SJSA1 (cell line): ENCODE measurements around the gene SLC35G6. TPM values are rescaled to one million over a fixed set of nuclear protein-coding genes. Genes with fewer than 3 reads are reported as not detected.
"Not testable (repeated sequence)": the region's sequence is repeated elsewhere in the genome, so short reads cannot be mapped to it uniquely, and the experiment has no call there.

Experiments
- DNase-seq, 2 experiments: peaks; one replicate each; pipeline ENCODE4 v3.0.0-alpha.2; 2015 to 2020; ENCODE audit warnings: low spot score in 2 of 2, low read depth in 1 of 2
- H3K27ac ChIP-seq: fragments of 250-450 bp; sonication (Bioruptor Pico); 2 replicates; pipeline ENCODE4 v1.5.1; 2020; ENCODE audit warnings: mild to moderate bottlenecking, moderate library complexity
- H3K27me3 ChIP-seq: fragments of 250-450 bp; sonication (Bioruptor Pico); replicated peaks from 2 replicates; pipeline ENCODE4 v1.5.1; 2020; ENCODE audit warnings: mild to moderate bottlenecking, moderate library complexity
- H3K36me3 ChIP-seq: fragments of 250-450 bp; sonication (Bioruptor Pico); 2 replicates; pipeline ENCODE4 v1.5.1; 2020; ENCODE audit warnings: mild to moderate bottlenecking
- H3K4me1 ChIP-seq: fragments of 250-450 bp; sonication (Bioruptor Pico); replicated peaks from 2 replicates; pipeline ENCODE4 v1.6.1; 2021; ENCODE audit warnings: mild to moderate bottlenecking
- H3K4me3 ChIP-seq: fragments of 250-450 bp; sonication (Bioruptor Pico); 2 replicates; pipeline ENCODE4 v1.5.1; 2020; ENCODE audit warnings: mild to moderate bottlenecking
- H3K9me3 ChIP-seq: fragments of 250-450 bp; sonication (Bioruptor Pico); replicated peaks from 2 replicates; pipeline ENCODE4 v1.5.1; 2020; ENCODE audit warnings: mild to moderate bottlenecking
- total RNA-seq: library from RNA; depleted of rRNA; stranded (reverse); fragments of >200 nt; shearing (Covaris generic); gene quantifications from 2 replicates; pipeline ENCODE4 v1.2.3, GENCODE V29; 2014

SLC35G6 gene
- total RNA-seq, 1 experiment from 2014 or later: not detected

DNA sequence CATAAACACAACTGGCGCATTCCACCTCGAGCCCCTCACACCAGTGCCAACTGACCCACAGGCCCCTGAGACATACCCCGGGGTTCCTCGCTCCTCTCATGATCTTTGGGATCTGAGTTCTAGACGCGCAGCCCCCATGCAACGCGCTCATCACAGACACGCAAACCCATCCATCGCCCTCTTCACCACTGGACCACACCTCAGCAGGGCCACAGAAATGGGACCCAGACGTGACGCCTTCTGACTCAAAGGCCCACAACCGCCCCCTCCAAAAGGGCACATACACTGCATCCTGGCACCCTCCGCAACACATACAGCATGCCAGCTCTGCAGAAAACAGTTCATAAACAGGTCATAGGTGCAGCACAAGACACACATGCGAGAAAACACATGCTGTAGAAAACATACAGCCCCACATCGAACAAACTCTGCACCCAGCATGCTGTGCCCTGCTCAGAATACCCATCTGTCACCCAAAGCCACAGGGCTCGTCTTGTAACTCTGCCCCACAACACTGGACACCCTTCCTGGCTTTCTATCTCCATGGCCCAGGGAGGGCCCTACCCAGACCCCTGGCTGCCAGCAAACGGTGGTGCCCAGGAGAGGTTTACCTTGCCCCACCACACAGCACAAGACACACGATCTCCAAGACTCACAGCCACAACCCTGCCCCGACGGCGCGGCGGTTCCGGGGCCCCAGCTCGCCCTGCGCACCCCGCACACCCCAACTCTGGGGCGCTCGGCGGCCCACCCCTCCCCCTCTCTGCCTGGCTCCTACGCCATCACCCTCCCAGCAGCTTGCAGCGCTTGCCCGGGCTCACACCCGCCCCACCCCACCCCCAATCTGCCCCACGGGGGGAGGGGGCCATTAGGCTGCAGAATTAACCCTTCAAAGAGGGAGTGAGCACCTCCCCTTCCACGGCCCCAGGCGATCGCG, 2.7 kb upstream of the SLC35G6 start:
- H3K27ac ChIP-seq: peak overlapping the region; percentile 96
- DNase-seq: peak in 1 of 2 experiments; percentile 44
- H3K36me3 ChIP-seq: peaks cover 9% of the 10 kb centered on the region
- H3K4me3 ChIP-seq: peak overlapping the region; percentile 95
- no peaks in the 10 kb centered on the region for H3K9me3 ChIP-seq
- peaks cover 54% of the 10 kb centered on the region for H3K4me1 ChIP-seq
- no peaks in the 10 kb centered on the region for H3K27me3 ChIP-seq

DNA sequence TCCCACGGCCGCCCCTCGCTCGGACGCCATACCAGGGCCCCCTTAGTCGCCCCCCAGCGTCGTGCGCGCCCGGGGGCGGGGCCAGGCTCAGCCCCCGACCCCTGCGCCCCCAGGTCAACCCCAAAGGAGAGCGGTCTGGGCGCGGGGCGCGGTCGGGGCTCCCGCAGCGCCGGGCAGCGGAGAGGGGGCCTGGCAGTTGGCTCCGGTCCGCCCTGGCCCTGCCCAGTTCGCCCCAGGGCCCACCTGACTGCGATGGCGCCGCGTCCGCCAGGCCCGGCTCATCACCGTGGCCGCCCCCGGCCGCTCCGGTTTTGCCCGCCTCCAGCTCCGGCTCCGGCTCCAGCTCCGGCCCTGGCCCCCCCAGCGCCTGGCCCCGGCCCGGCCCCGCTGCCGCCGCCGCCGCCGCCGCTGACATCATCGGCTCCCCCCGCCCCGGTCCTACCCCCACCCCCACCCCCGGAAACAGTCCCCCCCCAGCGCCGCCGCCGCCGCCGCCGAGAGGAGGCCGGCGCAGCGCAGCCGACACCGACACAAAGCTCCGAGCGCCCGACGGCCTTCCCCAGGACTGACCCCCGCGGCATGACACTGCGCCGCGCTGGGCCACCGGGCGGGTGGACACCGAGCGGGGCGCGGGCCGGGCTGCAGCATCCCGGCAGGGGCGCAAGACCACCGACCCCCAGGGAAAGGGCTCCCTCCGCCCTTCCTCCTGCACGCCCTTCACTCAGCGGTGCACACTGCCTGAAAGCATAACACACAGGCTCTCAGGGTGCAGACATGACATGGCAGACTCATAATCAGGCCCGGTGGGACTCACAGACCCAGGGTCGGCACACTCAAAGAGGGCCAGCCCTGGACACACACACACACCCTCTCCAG, 1.8 kb upstream of the SLC35G6 start, which contains the start of gene ZBTB4:
Gene ZBTB4 (minus strand): TSS at position 419 of the 876 bp plus-strand sequence. CDS start 12,830 bp downstream, outside the sequence.
- peaks cover 56% of the 10 kb centered on the region for H3K4me1 ChIP-seq
- no peaks in the 10 kb centered on the region for H3K9me3 ChIP-seq
- peak in 1 of 2 experiments; percentile 55 for DNase-seq
- H3K36me3 ChIP-seq: peaks cover 9% of the 10 kb centered on the region
- peak within 1 kb of the TSS; percentile 96 for H3K27ac ChIP-seq
- peak within 1 kb of the TSS; percentile 95 for H3K4me3 ChIP-seq
- no peaks in the 10 kb centered on the region for H3K27me3 ChIP-seq

DNA sequence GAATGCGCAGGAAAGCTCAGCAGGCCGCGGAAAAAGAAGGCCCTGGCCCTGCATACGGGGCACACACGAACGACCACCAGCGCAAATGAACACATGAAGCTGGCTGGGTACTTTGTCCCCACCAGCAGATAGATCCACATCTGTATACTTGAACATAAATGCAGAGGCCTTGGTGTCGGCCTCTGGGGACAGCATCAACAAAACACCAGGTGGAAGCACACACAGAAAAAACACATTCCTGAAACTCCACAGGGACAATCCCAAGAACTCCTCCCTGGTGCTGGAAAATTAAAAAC, 1.2 kb upstream of the SLC35G6 start:
- DNase-seq: peak in 1 of 2 experiments; percentile 43
- Histone ChIP-seq H3K27ac (peak overlapping the region; percentile 66), H3K4me1 (peaks cover 56% of the 10 kb centered on the region), H3K4me3 (peak overlapping the region; percentile 95), H3K27me3 (no peaks in the 10 kb centered on the region), H3K9me3 (no peaks in the 10 kb centered on the region), H3K36me3 (peaks cover 9% of the 10 kb centered on the region)

DNA sequence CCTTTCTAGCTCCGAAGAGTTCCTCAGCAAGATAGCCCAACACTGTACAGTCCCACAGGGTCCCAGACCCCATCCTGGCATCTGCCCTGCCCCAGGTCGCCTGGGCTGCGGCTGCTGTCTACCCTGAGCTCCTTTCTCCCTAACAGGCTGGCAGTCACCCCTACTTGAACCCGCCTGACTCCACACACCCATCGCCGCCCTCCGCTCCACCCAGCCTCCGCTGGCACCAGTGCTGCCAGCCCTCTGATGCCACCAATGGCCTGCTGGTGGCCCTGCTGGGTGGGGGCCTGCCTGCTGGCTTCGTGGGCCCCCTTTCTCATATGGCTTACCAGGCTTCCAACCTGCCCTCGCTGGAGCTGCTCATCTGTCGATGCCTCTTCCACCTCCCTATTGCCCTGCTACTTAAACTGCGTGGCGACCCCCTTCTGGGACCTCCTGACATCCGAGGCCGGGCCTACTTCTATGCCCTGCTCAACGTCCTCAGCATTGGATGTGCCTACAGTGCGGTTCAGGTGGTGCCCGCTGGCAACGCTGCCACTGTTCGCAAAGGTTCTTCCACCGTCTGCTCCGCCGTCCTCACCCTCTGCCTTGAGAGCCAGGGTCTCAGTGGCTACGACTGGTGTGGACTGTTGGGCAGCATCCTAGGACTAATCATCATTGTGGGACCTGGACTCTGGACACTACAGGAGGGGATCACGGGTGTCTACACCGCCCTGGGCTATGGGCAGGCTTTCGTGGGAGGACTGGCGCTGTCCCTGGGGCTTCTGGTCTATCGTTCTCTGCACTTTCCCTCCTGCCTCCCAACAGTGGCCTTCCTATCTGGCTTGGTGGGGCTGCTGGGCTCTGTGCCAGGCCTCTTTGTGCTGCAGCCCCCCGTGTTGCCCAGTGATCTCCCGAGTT, 846 bp downstream of the SLC35G6 start:
- not testable (repeated sequence) for H3K27me3 ChIP-seq, DNase-seq, H3K4me3 ChIP-seq, H3K27ac ChIP-seq, H3K9me3 ChIP-seq
- H3K36me3 ChIP-seq: peaks cover 17% of the 10 kb centered on the region
- peaks cover 57% of the 10 kb centered on the region for H3K4me1 ChIP-seq

DNA sequence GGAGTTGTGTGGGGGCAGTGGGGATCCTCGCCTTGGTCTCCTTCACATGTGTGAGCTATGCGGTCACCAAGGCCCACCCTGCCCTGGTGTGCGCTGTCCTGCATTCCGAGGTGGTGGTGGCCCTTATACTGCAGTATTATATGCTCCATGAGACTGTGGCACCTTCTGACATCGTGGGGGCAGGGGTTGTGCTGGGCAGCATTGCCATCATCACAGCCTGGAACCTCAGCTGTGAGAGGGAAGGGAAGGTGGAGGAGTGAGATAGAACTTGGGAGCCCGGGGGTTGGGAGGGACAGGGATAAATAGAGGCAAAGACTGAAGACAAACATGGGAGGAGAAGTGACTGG, 1.5 kb downstream of the SLC35G6 start:
- not testable (repeated sequence) for DNase-seq, H3K27me3 ChIP-seq, H3K9me3 ChIP-seq, H3K4me3 ChIP-seq
- peak overlapping the region; percentile 100 for H3K27ac ChIP-seq
- H3K36me3 ChIP-seq: peaks cover 24% of the 10 kb centered on the region
- H3K4me1 ChIP-seq: peaks cover 51% of the 10 kb centered on the region

DNA sequence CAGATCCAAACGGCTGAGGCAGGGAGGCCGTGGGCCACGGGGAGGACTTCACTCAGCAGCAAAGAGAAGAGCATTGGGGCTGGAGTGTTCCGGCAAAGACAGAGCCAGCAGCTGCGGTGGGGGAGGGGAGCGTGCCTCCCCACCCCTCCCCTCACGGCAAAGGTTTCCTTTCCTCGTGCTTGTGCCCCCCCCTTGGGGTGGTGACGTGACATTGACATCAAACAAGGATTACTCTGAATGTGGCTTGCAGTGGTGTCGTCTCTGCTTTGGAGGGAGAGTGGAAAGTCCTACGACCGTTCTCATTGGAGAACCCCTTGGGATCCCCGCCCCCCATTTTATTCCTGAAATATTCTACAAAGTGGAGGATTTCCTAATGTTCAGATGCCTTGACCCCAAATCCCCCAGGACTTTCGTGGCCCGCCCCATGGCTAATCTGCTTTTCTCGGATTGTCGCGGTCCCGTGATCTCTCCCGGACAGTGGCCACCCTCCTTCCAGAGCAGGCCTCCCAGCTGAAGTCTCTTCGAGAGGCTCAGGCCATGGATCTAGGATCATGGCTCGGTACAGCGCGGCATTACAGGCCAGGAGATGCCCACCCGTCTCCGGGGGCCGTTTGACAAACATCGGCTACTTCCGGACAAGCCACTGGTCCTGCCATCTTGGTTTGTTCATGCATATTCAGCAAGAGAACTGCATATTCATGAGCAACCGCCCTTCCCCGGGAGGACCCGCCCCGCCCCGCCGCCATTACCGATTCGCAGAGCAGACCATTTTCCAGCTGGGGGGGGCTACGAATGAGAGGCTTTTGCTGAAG, 2.2 kb downstream of the SLC35G6 start:
- H3K36me3 ChIP-seq: peaks cover 25% of the 10 kb centered on the region
- H3K27me3 ChIP-seq: no peaks in the 10 kb centered on the region
- DNase-seq: peak; percentile 90 to 91
- H3K4me1 ChIP-seq: peaks cover 43% of the 10 kb centered on the region
- peak overlapping the region; percentile 100 for H3K27ac ChIP-seq
- H3K4me3 ChIP-seq: peak overlapping the region; percentile 56
- no peaks in the 10 kb centered on the region for H3K9me3 ChIP-seq

DNA sequence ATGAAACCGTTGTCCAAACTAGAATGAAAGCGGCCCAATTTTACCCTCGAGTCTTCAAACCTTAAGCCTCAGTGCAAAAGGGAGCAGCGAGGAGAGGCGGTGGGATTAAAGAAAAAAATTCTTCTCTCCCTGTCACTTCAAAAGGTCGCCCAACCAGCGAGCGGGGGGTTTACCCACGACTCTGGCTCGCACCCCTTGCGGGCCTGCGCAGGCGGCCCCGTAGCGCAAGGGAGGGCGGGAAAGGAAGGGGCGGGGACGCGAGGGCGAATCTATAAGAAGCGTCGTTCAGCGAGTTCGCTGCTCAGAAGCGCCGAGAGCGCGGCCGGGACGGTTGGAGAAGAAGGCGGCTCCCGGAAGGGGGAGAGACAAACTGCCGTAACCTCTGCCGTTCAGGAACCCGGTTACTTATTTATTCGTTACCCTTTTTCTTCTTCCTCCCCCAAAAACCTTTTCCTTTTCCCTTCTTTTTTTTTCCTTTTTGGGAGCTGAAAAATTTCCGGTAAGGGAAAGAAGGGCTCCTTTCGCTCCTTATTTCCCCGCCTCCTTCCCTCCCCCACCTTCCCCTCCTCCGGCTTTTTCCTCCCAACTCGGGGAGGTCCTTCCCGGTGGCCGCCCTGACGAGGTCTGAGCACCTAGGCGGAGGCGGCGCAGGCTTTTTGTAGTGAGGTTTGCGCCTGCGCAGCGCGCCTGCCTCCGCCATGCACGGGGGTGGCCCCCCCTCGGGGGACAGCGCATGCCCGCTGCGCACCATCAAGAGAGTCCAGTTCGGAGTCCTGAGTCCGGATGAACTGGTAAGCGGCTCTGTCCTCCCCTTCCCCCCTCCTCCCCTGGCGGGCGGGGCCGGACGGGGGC, 3.0 kb downstream of the SLC35G6 start, which contains the start of gene POLR2A:
Gene POLR2A (plus strand): TSS at position 300 of the 852 bp plus-strand sequence.
- Histone ChIP-seq H3K4me1 (peaks cover 40% of the 10 kb centered on the region), H3K4me3 (peak within 1 kb of the TSS; percentile 56), H3K27ac (peak within 1 kb of the TSS; percentile 100), H3K36me3 (peaks cover 27% of the 10 kb centered on the region), H3K27me3 (no peaks in the 10 kb centered on the region), H3K9me3 (no peaks in the 10 kb centered on the region)
- DNase-seq: peak; percentile 97 to 99

DNA sequence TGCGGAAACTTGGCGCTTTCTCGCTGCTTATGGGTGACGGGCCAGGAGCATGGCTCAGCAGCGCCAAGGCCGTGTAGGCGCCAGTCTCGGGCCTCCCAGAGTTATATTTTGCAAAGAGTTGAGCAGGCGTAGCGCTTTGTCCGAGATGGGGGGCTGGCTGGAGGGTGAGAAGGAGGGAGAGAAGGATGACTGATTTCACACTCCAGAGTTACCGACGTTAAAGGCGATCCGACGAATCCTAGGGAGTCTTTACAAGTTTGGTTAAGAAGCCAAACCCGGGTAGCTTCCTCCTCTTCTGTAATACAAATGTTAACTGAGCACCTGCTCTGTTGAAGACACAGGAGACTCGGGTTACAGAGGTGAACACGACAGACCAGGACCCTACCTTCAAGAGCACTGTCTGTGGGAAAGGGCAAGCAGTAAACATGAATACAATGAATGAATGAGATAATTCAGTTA, 3.7 kb downstream of the SLC35G6 start:
- no peaks in the 10 kb centered on the region for H3K27me3 ChIP-seq
- H3K4me1 ChIP-seq: peaks cover 36% of the 10 kb centered on the region
- H3K27ac ChIP-seq: peak overlapping the region; percentile 100
- H3K9me3 ChIP-seq: no peaks in the 10 kb centered on the region
- H3K4me3 ChIP-seq: peak overlapping the region; percentile 56
- H3K36me3 ChIP-seq: peaks cover 33% of the 10 kb centered on the region
- DNase-seq: no peak

DNA sequence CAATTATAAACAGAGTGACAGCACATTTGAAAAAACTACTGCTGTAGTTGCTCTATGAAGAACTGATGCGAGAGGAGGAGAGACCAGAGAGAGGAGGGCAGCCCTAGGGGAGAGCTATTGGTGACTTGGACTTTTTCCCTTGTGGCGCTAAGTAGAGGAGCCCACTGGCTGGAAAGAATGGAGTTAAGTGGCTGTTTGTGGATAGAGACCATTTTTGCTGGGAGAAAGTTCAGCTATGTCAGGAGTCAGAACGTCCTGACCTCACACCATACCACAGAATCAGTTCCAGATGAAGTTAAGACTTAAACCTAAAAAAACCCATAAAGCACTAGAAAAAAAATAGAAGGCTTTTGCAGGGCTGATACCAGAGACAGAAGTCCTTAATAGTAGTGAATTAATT, 4.9 kb downstream of the SLC35G6 start:
- Histone ChIP-seq H3K36me3 (peaks cover 40% of the 10 kb centered on the region), H3K4me1 (peaks cover 23% of the 10 kb centered on the region), H3K4me3 (peak overlapping the region; percentile 56), H3K27me3 (no peaks in the 10 kb centered on the region), H3K9me3 (no peaks in the 10 kb centered on the region), H3K27ac (no peak overlapping the region)
- DNase-seq: no peak

DNA sequence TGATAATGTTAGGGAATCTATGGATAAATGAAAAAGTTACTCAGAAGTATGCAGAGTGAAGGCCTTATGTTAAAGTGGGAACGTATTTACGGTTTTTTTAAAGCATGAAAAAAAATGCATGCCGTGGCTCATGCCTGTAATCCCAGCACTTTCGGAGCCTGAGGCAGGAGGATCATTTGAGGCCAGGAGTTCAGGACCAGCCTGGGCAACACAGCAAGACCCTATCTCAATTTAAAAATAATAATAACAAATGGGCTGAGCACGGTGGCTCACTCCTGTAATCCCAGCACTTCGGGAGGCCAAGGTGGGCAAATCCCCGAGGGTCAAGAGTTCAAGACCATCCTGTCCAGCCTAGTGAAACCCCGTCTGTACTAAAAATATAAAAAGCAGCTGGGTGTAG, 8.9 kb downstream of the SLC35G6 start:
- Histone ChIP-seq H3K9me3 (no peaks in the 10 kb centered on the region), H3K4me3 (no peak overlapping the region), H3K4me1 (peaks cover 14% of the 10 kb centered on the region), H3K27me3 (no peaks in the 10 kb centered on the region), H3K27ac (no peak overlapping the region), H3K36me3 (peaks cover 65% of the 10 kb centered on the region)
- DNase-seq: no peak

DNA sequence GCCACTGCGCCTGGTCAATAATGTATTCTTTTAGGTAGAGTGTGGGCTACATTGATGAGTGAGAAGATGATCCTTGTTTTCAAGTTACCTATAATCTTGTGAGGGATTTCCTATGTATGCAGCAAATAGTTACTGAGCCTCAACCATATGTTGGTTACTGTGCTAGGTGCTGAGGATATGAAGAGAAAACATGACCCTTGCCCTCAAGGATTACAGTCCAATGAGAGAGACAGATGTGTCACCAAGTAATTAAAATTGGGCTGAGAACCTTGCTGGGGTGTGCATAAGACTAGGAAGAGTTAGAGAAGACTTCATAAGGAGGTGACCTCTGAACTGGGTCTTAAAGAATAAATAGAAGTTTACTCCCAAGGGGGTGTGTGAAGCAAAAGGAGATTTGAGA, 10.3 kb downstream of the SLC35G6 start:
- no peak overlapping the region for H3K27ac ChIP-seq
- no peaks in the 10 kb centered on the region for H3K27me3 ChIP-seq
- H3K36me3 ChIP-seq: peaks cover 72% of the 10 kb centered on the region
- H3K9me3 ChIP-seq: no peaks in the 10 kb centered on the region
- H3K4me1 ChIP-seq: peaks cover 4% of the 10 kb centered on the region
- no peak for DNase-seq
- H3K4me3 ChIP-seq: no peak overlapping the region

DNA sequence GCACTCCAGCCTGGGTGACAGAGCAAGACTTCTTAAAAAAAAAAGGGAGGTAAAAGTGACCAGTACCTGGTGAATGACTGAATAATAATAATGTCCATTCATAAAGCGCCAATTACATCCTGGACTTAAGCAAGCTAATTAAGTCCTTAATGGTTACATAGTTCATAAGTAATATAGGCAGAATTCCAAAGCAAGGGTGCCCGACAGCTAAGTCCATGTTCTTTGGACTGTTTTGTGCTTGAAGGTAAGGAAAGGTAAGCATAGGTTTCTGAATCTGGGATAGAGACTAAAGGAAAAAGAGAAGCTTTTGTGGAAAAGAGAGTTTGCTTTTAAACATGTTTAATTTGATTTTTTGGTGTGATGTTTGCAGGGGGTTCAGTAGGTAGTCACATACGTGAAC, 12.7 kb downstream of the SLC35G6 start:
- Histone ChIP-seq H3K36me3 (peaks cover 80% of the 10 kb centered on the region), H3K27me3 (no peaks in the 10 kb centered on the region), H3K4me3 (no peak overlapping the region), H3K27ac (no peak overlapping the region), H3K4me1 (no peaks in the 10 kb centered on the region), H3K9me3 (no peaks in the 10 kb centered on the region)
- DNase-seq: no peak
